Dermis blood vessel endothelial cell (primary cell): ENCODE measurements around the gene MRPS24. TPM values are rescaled to one million over a fixed set of nuclear protein-coding genes. Genes with fewer than 3 reads are reported as not detected.

Experiments used
- DNase-seq: peaks from one replicate; pipeline ENCODE4 v3.0.0; 2010
- total RNA-seq: library from RNA; depleted of rRNA; stranded (reverse); fragments of >200 nt; gene quantifications from 2 replicates; pipeline ENCODE4 v1.2.3, GENCODE V29; 2014

MRPS24 gene
- total RNA-seq, 1 donor from 2014 or later: 88.3 TPM

GRCh38 chr7:43876976-43877745 lies 7.8 kb upstream of the MRPS24 start:
- no peak for DNase-seq

GRCh38 chr7:43876241-43876640 lies 6.9 kb upstream of the MRPS24 start:
- no peak for DNase-seq

- no peak for DNase-seq
Measured at GRCh38 chr7:43873300-43873699, 4.0 kb upstream of the MRPS24 start.

GRCh38 chr7:43872406-43873110 lies 3.2 kb upstream of the MRPS24 start:
- DNase-seq: no peak

GRCh38 chr7:43871064-43871463 lies 1.7 kb upstream of the MRPS24 start:
- no peak for DNase-seq

GRCh38 chr7:43870316-43870715 lies 999 bp upstream of the MRPS24 start:
- no peak for DNase-seq

- peak; percentile 41 for DNase-seq
Measured at GRCh38 chr7:43869867-43870240, 537 bp upstream of the MRPS24 start.

GRCh38 chr7:43868681-43869005 lies 674 bp downstream of the MRPS24 start:
- DNase-seq: no peak

GRCh38 chr7:43868181-43868580 lies 1.1 kb downstream of the MRPS24 start:
- no peak for DNase-seq

GRCh38 chr7:43865277-43865676 lies 4.0 kb downstream of the MRPS24 start:
- no peak for DNase-seq

- no peak for DNase-seq
Measured at GRCh38 chr7:43864126-43864525, 5.2 kb downstream of the MRPS24 start.

- no peak for DNase-seq
Measured at GRCh38 chr7:43856996-43857395, 12.3 kb downstream of the MRPS24 start.

GRCh38 chr7:43856316-43856715 lies 13.0 kb downstream of the MRPS24 start:
- no peak for DNase-seq

- no peak for DNase-seq
Measured at GRCh38 chr7:43855176-43855575, 14.1 kb downstream of the MRPS24 start.

- DNase-seq: no peak
Measured at GRCh38 chr7:43851805-43852204, 17.5 kb downstream of the MRPS24 start.

GRCh38 chr7:43850348-43851116 lies 18.8 kb downstream of the MRPS24 start:
- DNase-seq: no peak

GRCh38 chr7:43849047-43849446 lies 20.3 kb downstream of the MRPS24 start:
- no peak for DNase-seq

GRCh38 chr7:43847496-43847895 lies 21.8 kb downstream of the MRPS24 start:
- no peak for DNase-seq

- DNase-seq: no peak
Measured at GRCh38 chr7:43844662-43845061, 24.7 kb downstream of the MRPS24 start.

GRCh38 chr7:43844257-43844656 lies 25.1 kb downstream of the MRPS24 start:
- DNase-seq: no peak

GRCh38 chr7:43843296-43843695 lies 26.0 kb downstream of the MRPS24 start:
- no peak for DNase-seq

- DNase-seq: no peak
Measured at GRCh38 chr7:43838201-43838658, 31.1 kb downstream of the MRPS24 start.

- DNase-seq: peak; percentile 31
Measured at GRCh38 chr7:43834463-43835251, 34.7 kb downstream of the MRPS24 start.
